ENCODE results near the gene ZNF277.

DNA sequence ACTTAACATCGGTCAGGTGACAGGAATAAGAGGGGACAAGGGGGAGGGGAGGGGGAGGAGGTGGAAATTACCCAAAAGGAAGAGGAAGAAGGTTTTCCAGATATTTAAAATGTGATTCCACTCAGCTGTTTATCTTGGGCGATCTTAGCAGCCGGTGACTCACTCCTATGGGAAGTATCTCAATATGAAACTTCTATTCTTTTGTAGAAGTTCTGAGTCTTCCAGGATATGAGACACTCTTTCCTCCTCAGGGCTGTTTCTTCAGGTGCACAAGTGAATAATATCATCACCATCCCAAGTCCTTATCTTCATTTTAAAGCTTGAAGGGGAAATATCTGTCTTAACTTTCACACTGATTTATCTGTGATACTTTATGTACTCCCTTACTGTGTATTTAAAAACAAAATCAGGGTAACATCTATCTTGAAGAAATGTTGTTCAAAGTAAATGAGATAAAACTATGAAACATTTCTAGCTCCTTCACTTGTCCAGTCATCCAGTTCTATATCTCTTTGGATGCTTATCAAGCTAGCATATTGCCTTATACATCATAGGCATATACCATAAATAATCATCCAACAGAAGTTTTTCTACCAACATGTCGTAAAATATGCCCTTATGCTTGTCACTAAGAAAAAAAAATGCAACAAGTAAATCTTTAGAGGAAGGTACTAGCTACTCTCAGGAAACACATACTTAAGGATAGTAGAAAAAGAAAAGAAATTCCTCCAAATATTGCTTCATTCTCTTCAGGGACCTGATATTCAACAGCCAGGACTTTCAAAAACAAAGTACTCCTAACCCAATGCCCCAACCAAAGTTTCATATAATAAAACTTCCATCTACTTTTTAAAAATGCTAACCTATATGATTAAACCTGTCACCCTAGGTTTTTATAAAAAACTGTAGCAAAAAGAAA is 14.0 kb upstream of the ZNF277 start:
- TF ChIP-seq, protein P1, sequence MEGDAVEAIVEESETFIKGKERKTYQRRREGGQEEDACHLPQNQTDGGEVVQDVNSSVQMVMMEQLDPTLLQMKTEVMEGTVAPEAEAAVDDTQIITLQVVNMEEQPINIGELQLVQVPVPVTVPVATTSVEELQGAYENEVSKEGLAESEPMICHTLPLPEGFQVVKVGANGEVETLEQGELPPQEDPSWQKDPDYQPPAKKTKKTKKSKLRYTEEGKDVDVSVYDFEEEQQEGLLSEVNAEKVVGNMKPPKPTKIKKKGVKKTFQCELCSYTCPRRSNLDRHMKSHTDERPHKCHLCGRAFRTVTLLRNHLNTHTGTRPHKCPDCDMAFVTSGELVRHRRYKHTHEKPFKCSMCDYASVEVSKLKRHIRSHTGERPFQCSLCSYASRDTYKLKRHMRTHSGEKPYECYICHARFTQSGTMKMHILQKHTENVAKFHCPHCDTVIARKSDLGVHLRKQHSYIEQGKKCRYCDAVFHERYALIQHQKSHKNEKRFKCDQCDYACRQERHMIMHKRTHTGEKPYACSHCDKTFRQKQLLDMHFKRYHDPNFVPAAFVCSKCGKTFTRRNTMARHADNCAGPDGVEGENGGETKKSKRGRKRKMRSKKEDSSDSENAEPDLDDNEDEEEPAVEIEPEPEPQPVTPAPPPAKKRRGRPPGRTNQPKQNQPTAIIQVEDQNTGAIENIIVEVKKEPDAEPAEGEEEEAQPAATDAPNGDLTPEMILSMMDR (IDR thresholded peaks at IDR 0.05): no peak
- no peak for TF ChIP-seq ZFX (IDR thresholded peaks at IDR 0.05; ENCODE audit: borderline replicate concordance)
